SJCRH30 (cell line): ENCODE data around the gene SRMS. TPM values are rescaled to one million over a fixed set of nuclear protein-coding genes. Genes with fewer than 3 reads are reported as not detected.

Source experiments
- DNase-seq, 2 experiments: peaks; one replicate each; pipeline ENCODE4 v3.0.0-alpha.2; 2015 to 2020
- H3K27ac ChIP-seq: fragments of 250-450 bp; sonication (Bioruptor Pico); 2 replicates; pipeline ENCODE4 v1.5.1; 2020; ENCODE audit warnings: mild to moderate bottlenecking, moderate library complexity
- H3K27me3 ChIP-seq: fragments of 250-450 bp; sonication (Bioruptor Pico); 2 replicates; pipeline ENCODE4 v1.5.1; 2020; ENCODE audit warnings: mild to moderate bottlenecking, moderate library complexity
- H3K36me3 ChIP-seq: fragments of 250-450 bp; sonication (Bioruptor Pico); 2 replicates; pipeline ENCODE4 v1.5.1; 2020; ENCODE audit warnings: mild to moderate bottlenecking, moderate library complexity
- H3K4me1 ChIP-seq: fragments of 250-450 bp; sonication (Bioruptor Pico); 2 replicates; pipeline ENCODE4 v1.5.1; 2020; ENCODE audit warnings: mild to moderate bottlenecking, moderate library complexity
- H3K4me3 ChIP-seq: fragments of 250-450 bp; sonication (Bioruptor Pico); 2 replicates; pipeline ENCODE4 v1.5.1; 2020; ENCODE audit warnings: mild to moderate bottlenecking, moderate library complexity
- H3K9me3 ChIP-seq: fragments of 250-450 bp; sonication (Bioruptor Pico); replicated peaks from 2 replicates; pipeline ENCODE4 v1.5.1; 2020; ENCODE audit warnings: mild to moderate bottlenecking, moderate library complexity
- total RNA-seq: library from RNA; depleted of rRNA; stranded (reverse); fragments of >200 nt; shearing (Covaris generic); gene quantifications from 2 replicates; pipeline ENCODE4 v1.2.3, GENCODE V29; 2014

Gene SRMS
- total RNA-seq, 1 experiment from 2014 or later: not detected

DNA sequence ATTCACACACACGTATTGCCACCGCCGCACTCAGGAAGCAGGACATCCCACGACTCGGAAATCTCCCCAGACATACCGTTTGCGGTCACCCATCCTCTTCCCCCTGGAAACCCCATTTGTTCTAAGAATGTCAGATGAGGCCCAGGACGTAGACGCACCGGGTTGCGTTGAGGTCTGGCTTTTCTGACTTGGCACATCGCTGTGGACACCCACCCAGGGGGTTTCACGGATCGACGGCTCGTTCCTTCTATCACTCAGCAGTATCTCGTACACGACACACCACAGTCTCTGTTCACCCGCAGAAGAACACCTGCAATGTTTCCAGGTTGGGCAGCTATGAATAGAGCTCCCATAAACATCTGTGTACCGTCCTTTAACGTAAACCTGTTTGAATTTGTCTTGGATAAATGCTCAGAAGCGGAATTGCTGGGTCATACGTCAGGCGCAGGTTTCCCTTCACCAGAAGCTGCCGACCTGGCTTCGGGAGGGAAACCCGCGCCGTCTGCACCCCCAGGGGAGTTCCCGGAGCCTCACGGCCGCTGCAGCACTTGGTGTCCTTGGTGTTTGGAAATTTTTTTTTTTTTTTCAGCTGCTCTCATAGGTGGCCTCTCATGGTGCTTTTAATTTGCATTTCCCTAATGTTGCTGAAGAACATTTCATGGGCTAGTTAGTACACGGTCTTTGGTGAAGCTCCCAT is 39.3 kb downstream of the SRMS start:
- peak in 1 of 2 experiments; percentile 6 for DNase-seq
- Histone ChIP-seq H3K27ac (no peak overlapping the region), H3K4me3 (no peak overlapping the region), H3K27me3 (peaks cover 29% of the 10 kb centered on the region), H3K36me3 (no peaks in the 10 kb centered on the region), H3K4me1 (no peaks in the 10 kb centered on the region), H3K9me3 (peaks cover 14% of the 10 kb centered on the region)

GRCh38 chr20:63507083-63507743 is 40.3 kb downstream of the SRMS start:
- no peaks in the 10 kb centered on the region for H3K36me3 ChIP-seq
- H3K4me3 ChIP-seq: no peak overlapping the region
- H3K27ac ChIP-seq: no peak overlapping the region
- peaks cover 33% of the 10 kb centered on the region for H3K27me3 ChIP-seq
- peak in 1 of 2 experiments; percentile 2 for DNase-seq
- H3K4me1 ChIP-seq: peaks cover 5% of the 10 kb centered on the region
- H3K9me3 ChIP-seq: peaks cover 10% of the 10 kb centered on the region

DNA sequence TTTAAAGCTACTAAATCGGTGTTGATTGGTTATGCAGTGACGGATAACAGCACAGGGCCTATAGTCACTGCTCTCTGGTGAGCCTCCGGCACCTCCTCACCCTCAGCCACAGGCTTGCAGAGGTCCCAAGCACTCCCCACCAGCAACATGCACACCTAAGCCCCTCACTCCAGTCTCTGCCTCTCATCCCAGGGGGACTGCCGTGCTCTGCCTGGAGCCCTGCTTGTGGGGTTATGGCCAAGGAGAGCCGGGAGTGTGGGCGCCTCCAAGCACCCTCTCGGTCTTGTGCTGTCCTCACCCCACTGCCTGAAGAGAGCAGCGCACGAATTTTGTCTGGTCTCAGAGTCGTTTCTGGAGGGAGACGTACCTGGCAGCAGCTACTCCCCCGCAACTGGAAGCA is 41.8 kb downstream of the SRMS start:
- DNase-seq: peak in 1 of 2 experiments; percentile 4

GRCh38 chr20:63505281-63505680 is 42.3 kb downstream of the SRMS start:
- Histone ChIP-seq H3K4me1 (peaks cover 19% of the 10 kb centered on the region), H3K4me3 (no peak overlapping the region)

More for the DNA sequence above, 41.8 kb downstream of the SRMS start:
- H3K36me3 ChIP-seq: no peaks in the 10 kb centered on the region
- peaks cover 26% of the 10 kb centered on the region for H3K27me3 ChIP-seq
- H3K4me1 ChIP-seq: peaks cover 18% of the 10 kb centered on the region
- H3K27ac ChIP-seq: no peak overlapping the region
- peaks cover 10% of the 10 kb centered on the region for H3K9me3 ChIP-seq
- no peak overlapping the region for H3K4me3 ChIP-seq

DNA sequence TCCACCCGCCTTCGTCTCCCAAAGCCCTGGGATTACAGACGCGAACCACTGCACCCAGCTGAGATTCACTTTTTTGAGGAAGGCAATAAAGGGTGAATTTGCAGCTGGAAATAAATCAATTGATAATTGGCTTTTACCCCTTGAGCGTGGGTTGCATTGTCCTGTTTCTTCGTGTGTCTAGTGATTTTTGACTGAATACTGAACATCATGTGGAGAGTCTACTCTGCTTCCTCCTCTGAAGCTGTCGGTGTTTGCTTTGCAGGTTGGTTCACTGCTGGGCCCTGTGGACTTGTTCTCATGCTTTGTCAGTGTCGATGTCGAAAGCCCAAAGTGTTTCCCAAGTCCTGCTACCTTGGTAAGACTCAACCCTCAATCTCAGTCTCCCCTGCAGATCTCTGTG is 42.9 kb downstream of the SRMS start:
- peaks cover 17% of the 10 kb centered on the region for H3K27me3 ChIP-seq
- H3K9me3 ChIP-seq: peaks cover 4% of the 10 kb centered on the region
- no peaks in the 10 kb centered on the region for H3K36me3 ChIP-seq
- peaks cover 19% of the 10 kb centered on the region for H3K4me1 ChIP-seq
- no peak overlapping the region for H3K4me3 ChIP-seq
- no peak overlapping the region for H3K27ac ChIP-seq
- DNase-seq: no peak

More at GRCh38 chr20:63505281-63505680, 42.3 kb downstream of the SRMS start:
- H3K36me3 ChIP-seq: no peaks in the 10 kb centered on the region
- H3K27ac ChIP-seq: no peak overlapping the region
- H3K9me3 ChIP-seq: peaks cover 7% of the 10 kb centered on the region
- DNase-seq: no peak
- peaks cover 22% of the 10 kb centered on the region for H3K27me3 ChIP-seq

- no peaks in the 10 kb centered on the region; the same call in 1 of the 2 replicates for H3K9me3 ChIP-seq
- H3K27me3 ChIP-seq: peaks cover 10% of the 10 kb centered on the region
- H3K4me3 ChIP-seq: no peak overlapping the region
- no peak overlapping the region for H3K27ac ChIP-seq
- DNase-seq: peak in 1 of 2 experiments; percentile 9
- H3K36me3 ChIP-seq: no peaks in the 10 kb centered on the region
- H3K4me1 ChIP-seq: peaks cover 19% of the 10 kb centered on the region
These were observed 44.0 kb downstream of the SRMS start for GRCh38 chr20:63503524-63503923.

- Histone ChIP-seq H3K4me3 (no peak overlapping the region), H3K36me3 (no peaks in the 10 kb centered on the region), H3K27me3 (peaks cover 15% of the 10 kb centered on the region), H3K4me1 (peaks cover 19% of the 10 kb centered on the region), H3K27ac (no peak overlapping the region), H3K9me3 (no peaks in the 10 kb centered on the region; the same call in 1 of the 2 replicates)
- DNase-seq: peak in 1 of 2 experiments; percentile 21
These were observed 44.8 kb downstream of the SRMS start for GRCh38 chr20:63502671-63503172.

GRCh38 chr20:63501818-63502670 is 45.5 kb downstream of the SRMS start:
- H3K36me3 ChIP-seq: no peaks in the 10 kb centered on the region
- H3K27me3 ChIP-seq: peaks cover 21% of the 10 kb centered on the region
- peak; percentile 80 to 88 for DNase-seq
- peaks cover 19% of the 10 kb centered on the region for H3K4me1 ChIP-seq
- H3K9me3 ChIP-seq: no peaks in the 10 kb centered on the region; the same call in 1 of the 2 replicates
- H3K4me3 ChIP-seq: no peak overlapping the region
- H3K27ac ChIP-seq: peak overlapping the region; percentile 3; the same call in 1 of the 2 replicates

GRCh38 chr20:63500902-63501817 is 46.4 kb downstream of the SRMS start:
- DNase-seq: peak; percentile 63 to 68
- H3K27me3 ChIP-seq: peaks cover 28% of the 10 kb centered on the region
- H3K4me1 ChIP-seq: peaks cover 19% of the 10 kb centered on the region
- peak overlapping the region; percentile 3; the same call in 1 of the 2 replicates for H3K27ac ChIP-seq
- H3K9me3 ChIP-seq: no peaks in the 10 kb centered on the region; the same call in 1 of the 2 replicates
- no peak overlapping the region for H3K4me3 ChIP-seq
- H3K36me3 ChIP-seq: no peaks in the 10 kb centered on the region

DNA sequence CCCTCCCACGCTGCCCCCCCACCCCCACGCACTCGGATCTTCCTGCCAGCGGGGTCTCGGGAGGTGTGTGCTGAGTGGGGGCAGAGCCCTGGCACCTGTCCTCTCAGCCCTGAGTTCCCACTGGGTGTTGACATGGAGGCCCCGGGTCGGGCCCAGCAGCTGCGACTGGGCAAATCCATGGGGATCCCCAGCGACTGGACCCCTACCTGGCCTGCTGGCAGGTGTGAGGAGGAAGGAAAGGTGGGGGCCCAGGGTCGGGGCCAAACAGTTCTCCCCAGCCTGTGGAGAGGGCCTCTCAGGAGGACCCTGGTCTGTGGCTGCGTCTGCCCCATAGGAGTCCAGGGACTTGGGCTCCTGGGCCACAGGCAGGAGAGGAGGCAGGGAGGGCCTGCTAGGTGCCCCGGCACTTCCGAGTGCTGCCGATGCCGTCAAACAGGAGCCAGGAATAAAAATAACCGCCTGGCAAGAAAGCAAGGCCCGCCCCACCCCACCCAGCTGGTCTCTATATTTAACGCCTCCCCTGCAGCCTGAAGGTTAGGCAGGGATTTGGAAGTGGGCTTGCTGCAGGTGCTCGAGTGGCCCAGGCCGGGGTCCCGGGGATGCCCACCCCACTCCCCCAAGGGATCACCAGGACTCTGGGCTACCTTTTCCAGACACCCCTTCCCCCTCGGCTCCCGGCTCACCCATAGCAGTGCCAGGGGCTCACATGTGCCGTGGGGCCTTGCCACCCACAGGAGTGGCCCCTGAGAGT is 47.2 kb downstream of the SRMS start:
- H3K27ac ChIP-seq: no peak overlapping the region
- no peak overlapping the region for H3K4me3 ChIP-seq
- peak in 1 of 2 experiments; percentile 14 for DNase-seq
- peaks cover 36% of the 10 kb centered on the region for H3K27me3 ChIP-seq
- H3K9me3 ChIP-seq: no peaks in the 10 kb centered on the region; the same call in 1 of the 2 replicates
- H3K4me1 ChIP-seq: peaks cover 19% of the 10 kb centered on the region
- H3K36me3 ChIP-seq: no peaks in the 10 kb centered on the region

DNA sequence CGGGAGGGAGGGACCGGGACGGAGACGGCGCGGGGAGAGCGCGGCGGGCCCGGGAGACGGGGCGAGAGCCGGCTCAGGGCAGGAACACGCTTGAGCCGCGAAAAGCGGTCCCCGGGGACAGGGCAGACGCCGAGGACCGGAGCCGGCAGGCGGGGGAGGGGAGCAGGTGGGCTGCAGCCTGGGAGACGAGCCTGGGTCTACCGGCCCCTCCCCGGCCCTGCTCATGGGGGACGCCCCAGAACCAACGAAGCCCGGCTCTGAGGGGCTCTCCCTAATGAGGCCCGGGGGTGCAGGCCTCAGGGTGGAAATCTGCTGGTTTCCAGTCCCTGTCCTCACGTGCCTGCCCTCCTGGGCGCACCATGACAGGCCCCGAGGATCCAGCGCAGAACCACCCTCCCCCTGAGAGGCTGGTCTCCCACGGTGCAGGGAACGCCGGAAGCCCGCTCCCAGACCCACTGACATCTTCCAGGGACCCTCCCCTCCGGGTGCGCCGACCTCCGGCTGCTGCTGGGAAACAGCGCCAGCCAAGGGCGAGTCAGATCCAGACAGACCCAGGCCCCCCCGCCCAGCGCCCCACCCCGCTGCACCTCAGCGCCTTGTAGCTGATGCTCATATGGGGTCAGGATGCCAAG is 48.1 kb downstream of the SRMS start:
- Histone ChIP-seq H3K9me3 (no peaks in the 10 kb centered on the region), H3K27ac (no peak overlapping the region), H3K36me3 (no peaks in the 10 kb centered on the region), H3K27me3 (peaks cover 37% of the 10 kb centered on the region), H3K4me1 (peaks cover 19% of the 10 kb centered on the region), H3K4me3 (no peak overlapping the region)
- peak in 1 of 2 experiments; percentile 20 for DNase-seq

DNA sequence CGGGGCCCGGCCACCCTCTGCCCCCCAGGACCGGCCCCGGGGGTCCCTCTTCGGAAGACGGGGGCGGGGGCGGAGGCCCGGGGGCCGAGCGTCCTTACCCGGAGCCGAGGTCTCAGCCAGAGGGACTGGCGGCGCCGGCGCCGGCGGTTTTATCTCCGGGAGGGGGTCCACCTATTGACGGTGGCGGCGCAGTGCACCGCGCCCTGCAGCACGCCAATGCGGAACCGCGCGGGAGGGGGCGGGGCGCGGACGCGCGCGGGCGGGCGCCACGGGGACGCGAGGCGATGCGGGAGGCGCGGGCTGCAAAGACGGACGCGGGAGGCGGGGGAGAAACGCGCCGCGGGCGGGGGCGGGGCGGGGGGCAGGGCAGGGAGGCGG is 48.6 kb downstream of the SRMS start, which contains the start of gene EEF1A2:
Gene EEF1A2 (minus strand): TSS at position 124 of the 378 bp plus-strand sequence. CDS start 1,320 bp downstream, outside the sequence.
- Histone ChIP-seq H3K4me3 (no peak within 1 kb of the TSS), H3K27me3 (peaks cover 37% of the 10 kb centered on the region), H3K36me3 (no peaks in the 10 kb centered on the region), H3K4me1 (peaks cover 19% of the 10 kb centered on the region), H3K27ac (no peak within 1 kb of the TSS), H3K9me3 (no peaks in the 10 kb centered on the region)
- DNase-seq: no peak
